Peyer's patch (tissue), 4 donors: ENCODE results near the gene MTHFS.

Experiments used
- POLR2A ChIP-seq, 2 donors: fragments of 450-650 bp; IDR thresholded peaks; one replicate each; pipeline ENCODE4 v1.5.1; 2017; ENCODE audit warnings: antibody characterized with exemption in 2 of 2, mild to moderate bottlenecking in 2 of 2, moderate library complexity in 2 of 2
- TF ChIP-seq, protein P1 (sequence below), 6 experiments: fragments of 450-650 bp in 4 of 6; fragments of 200-600 bp in 2 of 6; sonication (generic) in 1 of 6; IDR thresholded peaks; one replicate each; pipeline ENCODE4 v1.5.1; 2017 to 2019; ENCODE audit warnings: antibody characterized with exemption in 6 of 6, mild to moderate bottlenecking in 3 of 6, moderate library complexity in 1 of 6

DNA sequence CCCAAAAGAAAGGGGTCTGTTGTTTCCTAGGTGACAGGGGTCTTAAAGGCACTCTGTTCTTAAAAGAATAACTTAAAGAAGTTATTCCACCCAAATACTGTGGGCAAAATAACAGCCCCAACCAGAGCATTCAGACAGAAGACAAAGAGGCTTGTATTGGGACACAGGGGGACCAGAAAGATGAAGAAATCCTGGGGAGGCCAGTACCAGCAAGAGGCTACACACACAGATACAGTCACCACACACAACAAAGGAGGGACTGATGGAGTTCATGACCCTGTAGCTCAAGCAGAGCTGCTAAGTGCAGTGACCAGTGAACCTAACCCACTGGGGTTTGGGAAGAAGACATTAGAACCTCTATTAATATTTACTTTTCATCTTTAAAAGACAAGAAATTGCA, 59.0 kb downstream of the MTHFS start:
- TF ChIP-seq, protein P1, sequence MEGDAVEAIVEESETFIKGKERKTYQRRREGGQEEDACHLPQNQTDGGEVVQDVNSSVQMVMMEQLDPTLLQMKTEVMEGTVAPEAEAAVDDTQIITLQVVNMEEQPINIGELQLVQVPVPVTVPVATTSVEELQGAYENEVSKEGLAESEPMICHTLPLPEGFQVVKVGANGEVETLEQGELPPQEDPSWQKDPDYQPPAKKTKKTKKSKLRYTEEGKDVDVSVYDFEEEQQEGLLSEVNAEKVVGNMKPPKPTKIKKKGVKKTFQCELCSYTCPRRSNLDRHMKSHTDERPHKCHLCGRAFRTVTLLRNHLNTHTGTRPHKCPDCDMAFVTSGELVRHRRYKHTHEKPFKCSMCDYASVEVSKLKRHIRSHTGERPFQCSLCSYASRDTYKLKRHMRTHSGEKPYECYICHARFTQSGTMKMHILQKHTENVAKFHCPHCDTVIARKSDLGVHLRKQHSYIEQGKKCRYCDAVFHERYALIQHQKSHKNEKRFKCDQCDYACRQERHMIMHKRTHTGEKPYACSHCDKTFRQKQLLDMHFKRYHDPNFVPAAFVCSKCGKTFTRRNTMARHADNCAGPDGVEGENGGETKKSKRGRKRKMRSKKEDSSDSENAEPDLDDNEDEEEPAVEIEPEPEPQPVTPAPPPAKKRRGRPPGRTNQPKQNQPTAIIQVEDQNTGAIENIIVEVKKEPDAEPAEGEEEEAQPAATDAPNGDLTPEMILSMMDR (IDR thresholded peaks at IDR 0.05) = no peak
- no peak for TF ChIP-seq POLR2A (IDR thresholded peaks at IDR 0.05)
